DOHH2 (cell line): ENCODE data around the gene MS4A18.

ENCODE experiments used
- CTCF ChIP-seq: fragments of 200-600 bp; sonication (generic); IDR thresholded peaks from one replicate; pipeline ENCODE4 v1.5.1; 2014; ENCODE audit warnings: antibody characterized with exemption, mild to moderate bottlenecking, low read depth, low read length; ENCODE audit not compliant: poor library complexity, severe bottlenecking
- EZH2phosphoT487 ChIP-seq: fragments of 200-600 bp; sonication (generic); IDR thresholded peaks from 2 replicates; pipeline ENCODE4 v1.6.1; 2017; ENCODE audit warnings: borderline replicate concordance, mild to moderate bottlenecking, antibody characterized with exemption, low read length, moderate library complexity, mixed read lengths

GRCh38 chr11:60761436-60762190 lies 37.1 kb downstream of the MS4A18 start:
- TF ChIP-seq CTCF (no peak), EZH2phosphoT487 (no peak)
